Retinal pigment epithelial cell (primary cell): ENCODE results near the gene TNIK.

Experiments
- DNase-seq: peaks from one replicate; pipeline ENCODE4 v3.0.0-alpha.2; 2010; ENCODE audit warnings: low read depth
- H3K4me3 ChIP-seq: 2 replicates; pipeline ENCODE4 v1.5.1; 2011; ENCODE audit warnings: mild to moderate bottlenecking, low read length, control low read depth, moderate library complexity
- CTCF ChIP-seq: conservative IDR thresholded peaks from 2 replicates; pipeline ENCODE4 v1.5.1; 2011; ENCODE audit warnings: low read depth, low read length, control low read depth, inconsistent platforms

TNIK gene

GRCh38 chr3:171420667-171421066, 39.5 kb downstream of the TNIK start:
- no peak for DNase-seq
- no peak for TF ChIP-seq CTCF

GRCh38 chr3:171419457-171419856, 40.7 kb downstream of the TNIK start:
- DNase-seq: no peak
- no peak for TF ChIP-seq CTCF
- no peak overlapping the region for H3K4me3 ChIP-seq

More at GRCh38 chr3:171420667-171421066, 39.5 kb downstream of the TNIK start:
- H3K4me3 ChIP-seq: no peak overlapping the region

- no peak overlapping the region for H3K4me3 ChIP-seq
- DNase-seq: peak; percentile 61
- TF ChIP-seq CTCF: no peak
Measured at GRCh38 chr3:171417813-171418212, 42.4 kb downstream of the TNIK start.

- H3K4me3 ChIP-seq: no peak overlapping the region
- TF ChIP-seq CTCF: no peak
- DNase-seq: no peak
Measured at GRCh38 chr3:171417137-171417536, 43.1 kb downstream of the TNIK start.

GRCh38 chr3:171416666-171417065, 43.5 kb downstream of the TNIK start:
- DNase-seq: no peak
- TF ChIP-seq CTCF: no peak
- H3K4me3 ChIP-seq: no peak overlapping the region

GRCh38 chr3:171416061-171416460, 44.1 kb downstream of the TNIK start:
- DNase-seq: no peak
- H3K4me3 ChIP-seq: no peak overlapping the region
- TF ChIP-seq CTCF: no peak

GRCh38 chr3:171415070-171415469, 45.1 kb downstream of the TNIK start:
- no peak overlapping the region for H3K4me3 ChIP-seq
- DNase-seq: peak; percentile 44
- no peak for TF ChIP-seq CTCF
